CD4-positive, alpha-beta T cell treated with Interleukin-17A for 4 hours (primary cell): ENCODE data around the gene TTC31.

Experiments used
- DNase-seq: peaks from one replicate; pipeline ENCODE4 v3.0.0-alpha.2; 2020; ENCODE audit warnings: mixed read lengths

The TTC31 gene

GRCh38 chr2:74527741-74528140, 44.9 kb downstream of the TTC31 start:
- DNase-seq = no peak

GRCh38 chr2:74528600-74529356, 45.9 kb downstream of the TTC31 start:
- peak; percentile 19 for DNase-seq

GRCh38 chr2:74529357-74530238, 46.7 kb downstream of the TTC31 start, which contains the start of the genes AUP1 and HTRA2:
AUP1 (minus strand) TSS chr2:74529706; CDS start chr2:74529629, 77 bp downstream.
HTRA2 (plus strand) TSS chr2:74529933; CDS start chr2:74530007, 74 bp downstream.
- DNase-seq = peak; percentile 88

- DNase-seq = peak; percentile 52
Observed at GRCh38 chr2:74530239-74531187, 47.6 kb downstream of the TTC31 start.

- no peak for DNase-seq
Observed at GRCh38 chr2:74531666-74532065, 48.8 kb downstream of the TTC31 start.

- no peak for DNase-seq
Observed at GRCh38 chr2:74532222-74532621, 49.3 kb downstream of the TTC31 start.

GRCh38 chr2:74533464-74533863, 50.6 kb downstream of the TTC31 start:
- no peak for DNase-seq

- DNase-seq = no peak
Observed at GRCh38 chr2:74534411-74534810, 51.5 kb downstream of the TTC31 start.

- no peak for DNase-seq
Observed at GRCh38 chr2:74535440-74535965, 52.6 kb downstream of the TTC31 start.

- DNase-seq = no peak
Observed at GRCh38 chr2:74536166-74536950, 53.5 kb downstream of the TTC31 start.

- no peak for DNase-seq
Observed at GRCh38 chr2:74537140-74537539, 54.3 kb downstream of the TTC31 start.

- DNase-seq = no peak
Observed at GRCh38 chr2:74538881-74539339, 56.0 kb downstream of the TTC31 start.

- no peak for DNase-seq
Observed at GRCh38 chr2:74540291-74540690, 57.4 kb downstream of the TTC31 start.

GRCh38 chr2:74542978-74543377, 60.1 kb downstream of the TTC31 start:
- DNase-seq = no peak
